Tibial nerve (tissue), 4 donors: ENCODE data around the gene PCYOX1L.

Experiments
- CTCF ChIP-seq, 5 experiments: fragments of 200-600 bp in 3 of 5; fragments of 450-650 bp in 2 of 5; sonication (generic) in 3 of 5; IDR thresholded peaks; one replicate each; pipeline ENCODE4 v1.5.1; 2016 to 2019; ENCODE audit warnings: antibody characterized with exemption in 5 of 5, mild to moderate bottlenecking in 3 of 5, moderate library complexity in 2 of 5
- EP300 ChIP-seq, 2 donors: sonication (generic); formaldehyde crosslinking; IDR thresholded peaks; one replicate each; pipeline ENCODE4 v1.6.1; 2017; ENCODE audit warnings: antibody characterized with exemption in 2 of 2, mild to moderate bottlenecking in 1 of 2
- POLR2A ChIP-seq, 2 donors: fragments of 450-650 bp; IDR thresholded peaks; one replicate each; pipeline ENCODE4 v1.6.1; 2017; ENCODE audit warnings: antibody characterized with exemption in 2 of 2, mild to moderate bottlenecking in 2 of 2, moderate library complexity in 2 of 2

GRCh38 chr5:149326611-149327010, 31.2 kb upstream of the PCYOX1L start:
- TF ChIP-seq POLR2A (IDR thresholded peaks at IDR 0.05) (no peak), CTCF (IDR thresholded peaks at IDR 0.05) (no peak), EP300 (IDR thresholded peaks at IDR 0.05) (no peak)
